Natural killer cell (primary cell): Measurements from ENCODE around the gene RASGRF1. TPM values are rescaled to one million over a fixed set of nuclear protein-coding genes. Genes with fewer than 3 reads are reported as not detected.

ENCODE experiments used
- ATAC-seq, 3 donors: fragments of 150-1000 bp in 2 of 3; fragments of 200-7000 bp in 1 of 3; cut with Tn5 transposase; 1 replicate in 1 of 3; 2 replicates in 2 of 3; pipeline ENCODE4 v1.10.0; 2021; ENCODE audit warnings: mild to moderate bottlenecking in 2 of 3, moderate library complexity in 2 of 3
- DNase-seq, 2 donors: peaks; one replicate each; pipeline versions ENCODE4 v3.0.0 to v3.0.0-alpha.2; 2013 to 2021; ENCODE audit warnings: mixed read lengths in 1 of 2
- H3K27ac ChIP-seq: one replicate; pipeline ENCODE4 v1.5.1; 2013; ENCODE audit warnings: mild to moderate bottlenecking, low read length
- H3K27me3 ChIP-seq: one replicate; pipeline ENCODE4 v1.6.1; 2013; ENCODE audit warnings: low read length; ENCODE audit not compliant: control insufficient read depth, insufficient read depth
- H3K36me3 ChIP-seq: one replicate; pipeline ENCODE4 v1.6.1; 2013; ENCODE audit warnings: low read length; ENCODE audit not compliant: control insufficient read depth, insufficient read depth
- H3K4me1 ChIP-seq: one replicate; pipeline ENCODE4 v1.6.1; 2013; ENCODE audit warnings: low read length; ENCODE audit not compliant: control insufficient read depth, insufficient read depth
- H3K4me3 ChIP-seq: one replicate; pipeline ENCODE4 v1.5.1; 2013; ENCODE audit warnings: low read length
- H3K9me3 ChIP-seq: one replicate; pipeline ENCODE4 v1.6.1; 2013; ENCODE audit warnings: low read length; ENCODE audit not compliant: control insufficient read depth, insufficient read depth
- H3K27ac Mint-ChIP-seq, 2 donors: one replicate each; pipeline ENCODE4 v1.8.0; 2022; ENCODE audit warnings: mild to moderate bottlenecking in 2 of 2, mixed read lengths in 2 of 2, moderate library complexity in 1 of 2
- H3K27me3 Mint-ChIP-seq, 2 donors: one replicate each; pipeline ENCODE4 v1.8.0; 2022; ENCODE audit warnings: low read depth in 2 of 2, mixed read lengths in 2 of 2
- H3K36me3 Mint-ChIP-seq: one replicate; pipeline ENCODE4 v1.8.0; 2022; ENCODE audit warnings: mixed read lengths
- H3K4me1 Mint-ChIP-seq, 2 donors: one replicate each; pipeline ENCODE4 v1.8.0; 2022; ENCODE audit warnings: mixed read lengths in 2 of 2
- H3K4me3 Mint-ChIP-seq: one replicate; pipeline ENCODE4 v1.8.0; 2022; ENCODE audit warnings: mild to moderate bottlenecking, moderate library complexity, mixed read lengths
- H3K9me3 Mint-ChIP-seq, 2 donors: one replicate each; pipeline ENCODE4 v1.8.0; 2022; ENCODE audit warnings: mixed read lengths in 2 of 2
- WGBS: methylation state at CpG from one replicate; pipeline ENCODE4 v1.1.7; 2013; ENCODE audit warnings: missing lambda C conversion rate; ENCODE audit not compliant: insufficient coverage; 5-methylcytosine and 5-hydroxymethylcytosine counted together
- intact Hi-C: fragments of 100-400 bp; cut with micrococcal nuclease; formaldehyde crosslinking; loops from one replicate; pipeline ENCODE4 v1.14.2; 2022
- total RNA-seq, 4 donors: library from RNA; stranded (reverse); fragments of 120-200 nt in 1 of 4; gene quantifications; one replicate each; pipeline versions ENCODE4 v1.2.3 to v1.2.4, GENCODE V29; 2013 to 2022
- TF ChIP-seq, protein P1 (sequence below): fragments of 200-600 bp; IDR thresholded peaks from one replicate; pipeline ENCODE4 v1.8.0; 2022; ENCODE audit warnings: antibody characterized with exemption

Gene RASGRF1
- total RNA-seq, 3 donors from 2014 or later (not counting 1 experiment from before 2014, with no cell fraction given): not detected

GRCh38 chr15:79009379-79009778, 81.2 kb downstream of the RASGRF1 start:
- Mint-ChIP-seq H3K4me3 (no peak overlapping the region), H3K36me3 (no peaks in the 10 kb centered on the region), H3K27me3 (peaks cover 0 to 3% of the 10 kb centered on the region in 2 donors), H3K27ac (no peak overlapping the region), H3K9me3 (no peaks in the 10 kb centered on the region), H3K4me1 (no peaks in the 10 kb centered on the region)
- Histone ChIP-seq H3K27ac (no peak overlapping the region), H3K4me3 (no peak overlapping the region), H3K4me1 (peaks cover 18% of the 10 kb centered on the region), H3K27me3 (no peaks in the 10 kb centered on the region), H3K36me3 (no peaks in the 10 kb centered on the region), H3K9me3 (no peaks in the 10 kb centered on the region)
- TF ChIP-seq, protein P1, sequence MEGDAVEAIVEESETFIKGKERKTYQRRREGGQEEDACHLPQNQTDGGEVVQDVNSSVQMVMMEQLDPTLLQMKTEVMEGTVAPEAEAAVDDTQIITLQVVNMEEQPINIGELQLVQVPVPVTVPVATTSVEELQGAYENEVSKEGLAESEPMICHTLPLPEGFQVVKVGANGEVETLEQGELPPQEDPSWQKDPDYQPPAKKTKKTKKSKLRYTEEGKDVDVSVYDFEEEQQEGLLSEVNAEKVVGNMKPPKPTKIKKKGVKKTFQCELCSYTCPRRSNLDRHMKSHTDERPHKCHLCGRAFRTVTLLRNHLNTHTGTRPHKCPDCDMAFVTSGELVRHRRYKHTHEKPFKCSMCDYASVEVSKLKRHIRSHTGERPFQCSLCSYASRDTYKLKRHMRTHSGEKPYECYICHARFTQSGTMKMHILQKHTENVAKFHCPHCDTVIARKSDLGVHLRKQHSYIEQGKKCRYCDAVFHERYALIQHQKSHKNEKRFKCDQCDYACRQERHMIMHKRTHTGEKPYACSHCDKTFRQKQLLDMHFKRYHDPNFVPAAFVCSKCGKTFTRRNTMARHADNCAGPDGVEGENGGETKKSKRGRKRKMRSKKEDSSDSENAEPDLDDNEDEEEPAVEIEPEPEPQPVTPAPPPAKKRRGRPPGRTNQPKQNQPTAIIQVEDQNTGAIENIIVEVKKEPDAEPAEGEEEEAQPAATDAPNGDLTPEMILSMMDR: no peak
- ATAC-seq (no peak), DNase-seq (no peak)
- intact Hi-C loops: no loop called here
- WGBS: 64% methylated on average over 4 of the region's 4 CpGs

GRCh38 chr15:79008659-79009058, 81.9 kb downstream of the RASGRF1 start:
- Mint-ChIP-seq H3K27ac (no peak overlapping the region), H3K36me3 (no peaks in the 10 kb centered on the region), H3K4me3 (no peak overlapping the region), H3K9me3 (no peaks in the 10 kb centered on the region), H3K27me3 (peaks cover 0 to 3% of the 10 kb centered on the region in 2 donors), H3K4me1 (no peaks in the 10 kb centered on the region)
- no peaks in the 10 kb centered on the region for H3K36me3 ChIP-seq
- no peak overlapping the region for H3K4me3 ChIP-seq
- ATAC-seq: no peak
- H3K27ac ChIP-seq: no peak overlapping the region
- intact Hi-C loops: no loop called here
- H3K27me3 ChIP-seq: no peaks in the 10 kb centered on the region
- 90% methylated on average over 10 of the region's 10 CpGs for WGBS
- no peak for DNase-seq
- no peaks in the 10 kb centered on the region for H3K9me3 ChIP-seq
- peaks cover 26% of the 10 kb centered on the region for H3K4me1 ChIP-seq
- TF ChIP-seq, protein P1: no peak

- Histone ChIP-seq H3K4me1 (peaks cover 26% of the 10 kb centered on the region), H3K4me3 (no peak overlapping the region), H3K36me3 (no peaks in the 10 kb centered on the region), H3K27me3 (no peaks in the 10 kb centered on the region), H3K27ac (no peak overlapping the region), H3K9me3 (no peaks in the 10 kb centered on the region)
- DNase-seq (peak in 1 of 2 donors; percentile 28), ATAC-seq (peak in 1 of 3 donors; percentile 57)
- Mint-ChIP-seq H3K4me1 (no peaks in the 10 kb centered on the region), H3K4me3 (no peak overlapping the region), H3K9me3 (no peaks in the 10 kb centered on the region), H3K36me3 (no peaks in the 10 kb centered on the region), H3K27me3 (peaks cover 0 to 3% of the 10 kb centered on the region in 2 donors), H3K27ac (no peak overlapping the region)
- intact Hi-C loops: no loop called here
- WGBS: 51% methylated on average over 3 of the region's 3 CpGs
- TF ChIP-seq, protein P1: no peak
Observed at GRCh38 chr15:79007066-79007465, 83.5 kb downstream of the RASGRF1 start.

- H3K9me3 ChIP-seq: no peaks in the 10 kb centered on the region
- WGBS: 90% methylated on average over 13 of the region's 16 CpGs
- Mint-ChIP-seq H3K9me3 (no peaks in the 10 kb centered on the region), H3K27ac (no peak overlapping the region), H3K27me3 (peaks cover 0 to 3% of the 10 kb centered on the region in 2 donors), H3K4me1 (no peaks in the 10 kb centered on the region), H3K4me3 (no peak overlapping the region), H3K36me3 (no peaks in the 10 kb centered on the region)
- H3K36me3 ChIP-seq: no peaks in the 10 kb centered on the region
- TF ChIP-seq, protein P1: no peak
- DNase-seq (no peak), ATAC-seq (no peak)
- H3K4me3 ChIP-seq: no peak overlapping the region
- H3K4me1 ChIP-seq: peaks cover 26% of the 10 kb centered on the region
- intact Hi-C loops: no loop called here
- H3K27me3 ChIP-seq: no peaks in the 10 kb centered on the region
- H3K27ac ChIP-seq: no peak overlapping the region
Observed at GRCh38 chr15:79006071-79006470, 84.5 kb downstream of the RASGRF1 start.
